GM12872 (cell line): ENCODE results near the gene CCDC78.

Experiments
- CTCF ChIP-seq: IDR thresholded peaks from 3 replicates; pipeline ENCODE4 v1.5.1; 2011; ENCODE audit warnings: low read depth, mild to moderate bottlenecking, low read length, moderate library complexity; ENCODE audit not compliant: insufficient read depth

CCDC78 gene

GRCh38 chr16:769184-769784 is 43.0 kb upstream of the CCDC78 start:
- no peak for TF ChIP-seq CTCF

GRCh38 chr16:768428-768827 is 42.2 kb upstream of the CCDC78 start:
- TF ChIP-seq CTCF: no peak

GRCh38 chr16:767743-768235 is 41.5 kb upstream of the CCDC78 start:
- no peak for TF ChIP-seq CTCF

GRCh38 chr16:766820-767640 is 40.8 kb upstream of the CCDC78 start:
- no peak for TF ChIP-seq CTCF

- TF ChIP-seq CTCF: no peak
Measured at GRCh38 chr16:766008-766819, 40.0 kb upstream of the CCDC78 start.

- no peak for TF ChIP-seq CTCF
Measured at GRCh38 chr16:765488-765865, 39.2 kb upstream of the CCDC78 start.

GRCh38 chr16:764848-765487 is 38.7 kb upstream of the CCDC78 start:
- no peak for TF ChIP-seq CTCF
